Measurements from ENCODE around the gene CCDC60. TPM values are rescaled to one million over a fixed set of nuclear protein-coding genes. Genes with fewer than 3 reads are reported as not detected.

CCDC60 gene
- total and polyA plus RNA-seq, 10 of the 15 experiments (the other 5 are each of a cell fraction or from before 2014, with no cell fraction given): 0.19 TPM; not detected in 9

GRCh38 chr12:119307747-119308146 is 26.8 kb upstream of the CCDC60 start:
- 0% methylated on average over 2 of the region's 2 CpGs for WGBS (ENCODE audit: insufficient coverage, insufficient replicate concordance, low lambda C conversion rate, missing lambda C conversion rate)
- no peak for FAIRE-seq
- no peak for TF ChIP-seq MTA2 (IDR thresholded peaks at IDR 0.05; ENCODE audit: low read depth)
- no peak for TF ChIP-seq CEBPZ (IDR thresholded peaks at IDR 0.05; ENCODE audit: low read depth, low read length)
- no peak for TF ChIP-seq RELB (IDR thresholded peaks at IDR 0.05; ENCODE audit: low read depth)
- no peak for TF ChIP-seq ZNF217 (IDR thresholded peaks at IDR 0.05)
- no peak for TF ChIP-seq PKNOX1 (IDR thresholded peaks at IDR 0.05)
- no peak for TF ChIP-seq E2F8 (IDR thresholded peaks at IDR 0.05; ENCODE audit: low read depth, partially characterized antibody)
- TF ChIP-seq TBL1XR1 (IDR thresholded peaks at IDR 0.05; ENCODE audit: low read depth, low read length): no peak
- no peak for TF ChIP-seq EED (IDR thresholded peaks at IDR 0.05; ENCODE audit: low read depth)
- TF ChIP-seq TAF1 (IDR thresholded peaks at IDR 0.05; ENCODE audit: borderline replicate concordance, low read depth, low read length): no peak
- no peak for TF ChIP-seq GATAD2B (conservative IDR thresholded peaks at IDR 0.05; ENCODE audit: low read depth)
- TF ChIP-seq RAD51 (IDR thresholded peaks at IDR 0.05): no peak
- TF ChIP-seq TARDBP (IDR thresholded peaks at IDR 0.05; ENCODE audit: borderline replicate concordance): no peak
- TF ChIP-seq NBN (IDR thresholded peaks at IDR 0.05): no peak
- TF ChIP-seq NKRF (conservative IDR thresholded peaks at IDR 0.05): no peak
- TF ChIP-seq POLR2AphosphoS5 (IDR thresholded peaks at IDR 0.05; ENCODE audit: low read length): no peak
- no peak for TF ChIP-seq ZNF622 (IDR thresholded peaks at IDR 0.05)

More at GRCh38 chr12:119307747-119308146, 26.8 kb upstream of the CCDC60 start:
- ChIA-PET SMC1A (ENCODE audit: uncharacterized antibody, unreplicated experiment) (no interaction called here), RAD21 (ENCODE audit: unreplicated experiment) (no interaction called here), POLR2A (no interaction called here), CTCF (no interaction called here)
- Histone ChIP-seq H3K4me1 (ENCODE audit: control insufficient read depth, insufficient read depth, low read length) (no peaks in the 10 kb centered on the region), H3K79me2 (ENCODE audit: control insufficient read depth, insufficient read depth, low read length) (no peaks in the 10 kb centered on the region), H3K9ac (ENCODE audit: control insufficient read depth, insufficient read depth, low read length) (no peak overlapping the region), H4K20me1 (ENCODE audit: control insufficient read depth, insufficient read depth) (no peaks in the 10 kb centered on the region), H3K27ac (ENCODE audit: control insufficient read depth, insufficient read depth) (no peak overlapping the region), H3K9me3 (replicated peaks; ENCODE audit: control insufficient read depth, insufficient read depth, low read length) (no peaks in the 10 kb centered on the region), H3K4me3 (no peak overlapping the region), H3K27me3 (replicated peaks in 1 of 2; ENCODE audit: control insufficient read depth in 2 of 2, insufficient read depth in 2 of 2, low read length in 1 of 2) (no peaks in the 10 kb centered on the region), H3K4me2 (ENCODE audit: control insufficient read depth, insufficient read depth) (no peak overlapping the region), H2AFZ (ENCODE audit: control insufficient read depth, low read depth, low read length) (no peak overlapping the region), H3K36me3 (ENCODE audit: control insufficient read depth in 2 of 2, insufficient read depth in 2 of 2, low read length in 1 of 2) (no peaks in the 10 kb centered on the region)
- BruUV-seq (replicated peaks): no TSS peak
- DNase-seq (ENCODE audit: low read depth, low spot score) (no peak), ATAC-seq (no peak)
- in situ Hi-C loops (cut with MboI) (no loop called here), intact Hi-C loops (cut with micrococcal nuclease; ENCODE audit: unreplicated experiment) (no loop called here)

Data from GM12878 (cell line).